ENCODE results near the gene PRDX5.

The PRDX5 gene

DNA sequence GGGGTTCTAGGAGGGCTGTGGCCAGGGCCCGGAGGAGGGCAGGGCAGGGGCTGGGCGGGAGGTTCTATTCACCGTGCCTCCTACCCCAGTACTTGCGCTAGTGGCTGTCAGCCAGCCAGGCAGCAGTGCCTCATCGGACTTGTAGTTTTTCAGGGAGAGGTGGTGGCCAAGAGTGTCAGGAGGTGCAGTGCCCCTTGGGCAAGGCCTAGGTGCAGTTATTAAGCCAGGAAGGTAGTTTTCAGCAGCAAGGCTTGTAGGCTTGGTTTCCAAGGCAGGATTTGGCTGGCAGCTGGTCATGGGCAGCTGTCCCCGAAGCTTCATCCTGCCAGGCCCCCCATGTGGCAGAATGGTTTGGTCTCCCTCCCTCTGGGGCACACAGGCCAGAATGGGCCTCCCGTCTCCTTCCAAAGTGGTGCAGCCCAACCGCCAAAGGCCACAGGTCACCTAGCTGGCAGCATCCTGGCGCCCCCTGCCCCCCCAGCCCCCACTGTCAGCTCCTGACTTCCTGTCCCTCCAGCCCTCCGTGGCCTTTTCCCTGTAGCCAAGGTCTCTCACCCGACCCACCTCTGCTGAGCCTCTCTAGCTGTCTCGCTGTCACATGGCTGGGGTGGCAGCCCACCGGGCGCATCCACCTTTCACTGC lies 30.6 kb downstream of the PRDX5 start:
- TF ChIP-seq, protein P1, sequence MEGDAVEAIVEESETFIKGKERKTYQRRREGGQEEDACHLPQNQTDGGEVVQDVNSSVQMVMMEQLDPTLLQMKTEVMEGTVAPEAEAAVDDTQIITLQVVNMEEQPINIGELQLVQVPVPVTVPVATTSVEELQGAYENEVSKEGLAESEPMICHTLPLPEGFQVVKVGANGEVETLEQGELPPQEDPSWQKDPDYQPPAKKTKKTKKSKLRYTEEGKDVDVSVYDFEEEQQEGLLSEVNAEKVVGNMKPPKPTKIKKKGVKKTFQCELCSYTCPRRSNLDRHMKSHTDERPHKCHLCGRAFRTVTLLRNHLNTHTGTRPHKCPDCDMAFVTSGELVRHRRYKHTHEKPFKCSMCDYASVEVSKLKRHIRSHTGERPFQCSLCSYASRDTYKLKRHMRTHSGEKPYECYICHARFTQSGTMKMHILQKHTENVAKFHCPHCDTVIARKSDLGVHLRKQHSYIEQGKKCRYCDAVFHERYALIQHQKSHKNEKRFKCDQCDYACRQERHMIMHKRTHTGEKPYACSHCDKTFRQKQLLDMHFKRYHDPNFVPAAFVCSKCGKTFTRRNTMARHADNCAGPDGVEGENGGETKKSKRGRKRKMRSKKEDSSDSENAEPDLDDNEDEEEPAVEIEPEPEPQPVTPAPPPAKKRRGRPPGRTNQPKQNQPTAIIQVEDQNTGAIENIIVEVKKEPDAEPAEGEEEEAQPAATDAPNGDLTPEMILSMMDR (IDR thresholded peaks at IDR 0.05; ENCODE audit: insufficient read depth, low read length, missing control alignments), result no peak
- DNase-seq (ENCODE audit: low read depth, low spot score), result no peak
- POLR2A ChIA-PET, result interaction anchor here (0.7 kb wide), 1 partner anchor 346 kb away, joined by 3 read pairs; no protein-coding TSS in a partner anchor
- CTCF ChIA-PET, result interaction anchor here (0.7 to 21.8 kb wide), 4 partner anchors 3 to 45 kb away, joined by 3 to 414 read pairs (median 270); partner anchors contain the start of genes CCDC88B, ESRRA and RPS6KA4
- H3K4me3 ChIP-seq (ENCODE audit: low read depth, low read length), result no peak overlapping the region

DNA sequence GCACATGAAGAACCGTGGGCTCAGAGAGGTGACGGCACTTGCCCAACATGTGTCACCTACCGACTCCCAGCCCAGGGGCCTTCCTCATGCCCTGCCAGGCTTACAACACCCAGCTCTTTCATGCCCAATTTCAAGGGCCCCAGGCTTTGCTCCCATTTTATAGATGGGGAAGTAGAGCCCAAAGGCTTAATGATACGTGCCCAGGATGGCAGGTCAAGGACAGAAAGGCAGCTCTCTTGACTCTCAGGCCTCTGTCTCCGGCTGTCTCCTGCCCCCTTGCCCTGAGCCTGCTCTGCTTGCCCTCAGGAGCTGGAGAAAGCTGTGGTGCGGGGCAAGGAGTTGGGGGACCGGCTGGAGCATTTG lies 31.1 kb downstream of the PRDX5 start:
- CTCF ChIA-PET, result interaction anchor here (0.7 to 21.8 kb wide), 4 partner anchors 2 to 45 kb away, joined by 3 to 414 read pairs (median 270); partner anchors contain the start of genes CCDC88B, ESRRA and RPS6KA4
- POLR2A ChIA-PET, result no interaction called here
- H3K4me3 ChIP-seq (ENCODE audit: low read depth, low read length), result no peak overlapping the region
- TF ChIP-seq, protein P1 (IDR thresholded peaks at IDR 0.05; ENCODE audit: insufficient read depth, low read length, missing control alignments), result no peak
- no peak for DNase-seq (ENCODE audit: low read depth, low spot score)

DNA sequence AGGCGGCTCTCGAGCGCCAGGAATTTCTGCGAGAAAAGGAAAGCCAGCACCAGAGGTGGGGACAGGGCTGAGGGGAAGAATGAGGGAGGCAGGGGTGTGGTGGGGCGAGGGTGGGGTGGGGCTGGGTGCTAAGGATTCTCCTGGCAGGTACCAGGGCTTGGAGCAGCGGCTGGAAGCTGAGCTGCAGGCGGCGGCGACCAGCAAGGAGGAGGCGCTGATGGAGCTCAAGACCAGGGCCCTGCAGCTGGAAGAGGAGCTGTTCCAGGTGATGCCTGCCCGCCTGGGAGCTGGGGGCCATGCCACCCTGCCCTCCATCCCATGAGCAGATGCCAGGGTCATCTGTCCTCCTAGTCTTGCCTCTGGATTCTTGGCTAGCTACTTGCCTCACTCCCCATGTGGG lies 31.5 kb downstream of the PRDX5 start:
- H3K4me3 ChIP-seq (ENCODE audit: low read depth, low read length), result no peak overlapping the region
- no peak for DNase-seq (ENCODE audit: low read depth, low spot score)
- CTCF ChIA-PET, result interaction anchor here (12.3 to 21.8 kb wide), 3 partner anchors 2 to 46 kb away, joined by 127 to 414 read pairs (median 414); partner anchors contain the start of genes CCDC88B, ESRRA and RPS6KA4
- POLR2A ChIA-PET, result no interaction called here
- TF ChIP-seq, protein P1 (IDR thresholded peaks at IDR 0.05; ENCODE audit: insufficient read depth, low read length, missing control alignments), result no peak

DNA sequence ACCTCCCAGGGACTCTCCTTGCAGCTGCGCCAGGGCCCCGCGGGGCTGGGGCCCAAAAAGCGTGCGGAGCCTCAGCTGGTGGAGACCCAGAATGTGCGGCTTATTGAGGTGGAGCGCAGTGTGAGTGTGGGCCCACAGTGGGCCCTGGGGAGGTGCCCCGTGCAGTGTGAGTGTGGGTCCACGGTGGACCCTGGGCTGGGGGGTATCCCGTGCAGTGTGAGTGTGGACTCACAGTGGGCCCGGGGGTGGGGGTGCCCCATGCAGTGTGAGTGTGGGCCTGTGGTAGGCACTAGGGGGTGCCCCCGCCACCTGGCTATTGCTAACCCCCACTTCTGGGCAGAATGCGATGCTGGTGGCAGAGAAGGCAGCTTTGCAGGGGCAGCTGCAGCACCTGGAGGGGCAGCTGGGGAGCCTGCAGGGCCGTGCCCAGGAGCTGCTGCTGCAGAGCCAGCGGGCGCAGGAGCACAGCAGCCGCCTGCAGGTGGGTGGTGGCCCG lies 33.3 kb downstream of the PRDX5 start:
- DNase-seq (ENCODE audit: low read depth, low spot score), result no peak
- POLR2A ChIA-PET, result no interaction called here
- TF ChIP-seq, protein P1 (IDR thresholded peaks at IDR 0.05; ENCODE audit: insufficient read depth, low read length, missing control alignments), result no peak
- CTCF ChIA-PET, result interaction anchor here (1.3 to 21.8 kb wide), 4 partner anchors 12 to 100 kb away, joined by 3 to 414 read pairs (median 65); partner anchors contain the start of genes CCDC88B, ESRRA and PLCB3
- H3K4me3 ChIP-seq (ENCODE audit: low read depth, low read length), result no peak overlapping the region

DNA sequence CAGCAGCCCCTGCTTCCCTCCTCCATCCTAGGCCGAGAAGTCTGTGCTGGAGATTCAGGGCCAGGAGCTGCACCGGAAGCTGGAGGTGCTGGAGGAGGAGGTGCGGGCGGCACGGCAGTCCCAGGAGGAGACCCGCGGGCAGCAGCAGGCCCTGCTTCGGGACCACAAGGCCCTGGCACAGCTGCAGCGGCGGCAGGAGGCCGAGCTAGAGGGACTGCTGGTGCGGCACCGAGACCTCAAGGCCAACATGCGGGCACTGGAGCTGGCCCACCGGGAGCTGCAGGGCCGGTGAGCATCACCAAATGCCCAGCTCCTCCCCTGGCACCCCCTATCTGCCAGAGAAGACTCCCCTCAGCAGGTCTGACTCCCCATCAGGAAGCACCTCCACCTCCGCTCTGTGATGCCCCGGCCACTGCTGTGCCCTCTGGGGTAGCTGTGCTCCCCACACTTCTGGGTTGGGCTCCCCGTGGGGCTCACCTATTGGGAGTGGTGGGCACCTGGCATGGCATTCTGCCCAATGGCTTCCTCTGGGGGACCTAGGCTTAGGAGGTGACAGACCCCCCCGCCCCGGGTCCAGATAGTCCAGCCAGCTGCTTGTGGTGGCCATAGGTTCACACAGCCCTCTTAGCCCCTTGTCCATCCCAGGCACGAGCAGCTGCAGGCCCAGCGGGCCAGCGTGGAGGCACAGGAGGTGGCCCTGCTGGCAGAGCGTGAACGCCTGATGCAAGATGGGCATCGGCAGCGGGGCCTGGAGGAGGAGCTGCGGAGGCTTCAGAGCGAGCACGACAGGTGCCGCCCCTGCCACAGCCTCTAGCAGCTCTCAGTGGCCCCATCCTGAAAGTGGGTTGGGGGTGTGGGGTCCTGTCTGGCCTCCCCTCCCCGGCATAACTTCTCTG lies 34.4 kb downstream of the PRDX5 start:
- CTCF ChIA-PET, result interaction anchor here (1.4 to 21.8 kb wide), 7 partner anchors 13 to 147 kb away, joined by 3 to 414 read pairs (median 47); partner anchors contain the start of genes CCDC88B, ESRRA, FERMT3 and PLCB3
- H3K4me3 ChIP-seq (ENCODE audit: low read depth, low read length), result no peak overlapping the region
- no peak for DNase-seq (ENCODE audit: low read depth, low spot score)
- POLR2A ChIA-PET, result interaction anchor here (0.6 kb wide), 1 partner anchor 81 kb away, joined by 3 read pairs; no protein-coding TSS in a partner anchor
- TF ChIP-seq, protein P1 (IDR thresholded peaks at IDR 0.05; ENCODE audit: insufficient read depth, low read length, missing control alignments), result no peak

All from AG04449 (cell line).